DMS153 treated with DMSO at 0.1 percent for 48 hours (cell line): ENCODE data around the gene NFE2L2.
"Not testable (repeated sequence)": the region's sequence is repeated elsewhere in the genome, so short reads cannot be mapped to it uniquely, and the experiment has no call there.

Experiments used
- DNase-seq: peaks from one replicate; lab custom pipeline; 2025; ENCODE audit not compliant: unreplicated experiment; lab: John Stamatoyannopoulos, UW

Gene NFE2L2

DNA sequence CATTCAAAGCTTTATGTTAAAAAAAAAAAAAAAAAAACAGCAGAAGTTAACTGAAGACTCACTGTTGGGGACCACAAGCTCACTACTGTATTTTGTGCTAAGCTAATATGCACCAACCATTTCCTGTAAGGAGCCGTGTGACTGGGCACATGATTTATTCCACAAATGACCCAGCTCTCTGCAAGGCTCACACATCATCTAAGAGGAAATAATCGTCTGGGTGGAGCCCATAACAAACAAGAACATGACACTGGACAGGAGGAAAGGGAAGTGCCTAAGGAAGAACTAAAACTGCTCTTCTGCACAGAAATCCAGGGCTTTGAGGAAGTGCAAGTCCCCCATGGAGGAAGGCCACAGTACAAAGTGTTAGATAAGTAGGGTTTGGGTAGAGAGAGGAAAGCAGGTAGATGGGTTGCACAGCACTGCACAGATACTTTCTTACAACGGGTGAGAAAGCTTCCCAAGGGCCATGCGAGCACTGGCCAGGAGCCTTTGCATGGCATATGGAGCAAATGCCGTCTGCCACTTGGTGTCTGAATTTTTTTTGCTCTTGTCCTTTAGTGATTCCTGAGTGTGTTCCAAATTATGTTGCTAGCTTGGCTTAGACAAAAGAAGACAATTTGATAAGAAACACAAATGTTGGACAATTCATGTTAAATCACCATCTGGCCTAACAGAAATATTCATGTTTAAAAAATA lies 24.4 kb downstream of the NFE2L2 start:
- peak; percentile 39 for DNase-seq

DNA sequence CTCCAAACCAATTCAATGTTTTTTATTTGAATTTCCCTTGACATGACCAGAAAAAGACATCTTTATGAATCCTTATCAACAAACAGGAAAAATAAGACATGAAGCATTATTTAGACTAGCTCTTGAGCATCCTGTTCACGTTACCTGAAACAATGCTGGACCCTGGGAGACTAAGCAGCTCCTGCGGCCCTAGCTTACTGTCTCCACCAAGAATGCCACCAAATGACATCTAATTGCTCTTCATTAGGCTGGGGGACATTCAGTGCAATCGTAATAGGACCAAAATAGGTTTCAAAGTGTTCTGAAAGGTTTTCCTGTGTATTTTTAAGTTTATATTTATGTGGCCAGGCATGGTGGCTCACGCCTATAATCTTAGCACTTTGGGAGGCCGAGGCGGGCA lies 25.5 kb downstream of the NFE2L2 start:
- DNase-seq, result no peak

DNA sequence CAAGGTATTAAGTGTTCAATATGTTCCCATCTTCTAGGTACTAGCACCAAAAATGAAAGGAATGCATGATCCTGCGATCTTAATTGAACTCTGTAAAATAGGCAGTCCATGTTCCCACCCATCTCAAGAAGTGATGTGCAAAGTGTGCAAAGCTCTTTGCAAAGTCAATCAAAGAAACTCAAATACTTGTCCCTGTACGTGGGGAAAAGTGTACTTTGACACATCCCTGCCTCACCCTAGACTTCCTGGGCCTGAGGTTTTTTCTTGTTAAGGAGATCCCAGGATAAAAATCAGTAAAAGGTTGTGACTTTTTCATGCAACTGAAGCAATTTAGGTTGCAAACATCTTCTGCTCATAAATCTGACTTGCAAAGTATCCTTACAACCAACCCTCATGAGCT lies 26.6 kb downstream of the NFE2L2 start:
- DNase-seq, result no peak

DNA sequence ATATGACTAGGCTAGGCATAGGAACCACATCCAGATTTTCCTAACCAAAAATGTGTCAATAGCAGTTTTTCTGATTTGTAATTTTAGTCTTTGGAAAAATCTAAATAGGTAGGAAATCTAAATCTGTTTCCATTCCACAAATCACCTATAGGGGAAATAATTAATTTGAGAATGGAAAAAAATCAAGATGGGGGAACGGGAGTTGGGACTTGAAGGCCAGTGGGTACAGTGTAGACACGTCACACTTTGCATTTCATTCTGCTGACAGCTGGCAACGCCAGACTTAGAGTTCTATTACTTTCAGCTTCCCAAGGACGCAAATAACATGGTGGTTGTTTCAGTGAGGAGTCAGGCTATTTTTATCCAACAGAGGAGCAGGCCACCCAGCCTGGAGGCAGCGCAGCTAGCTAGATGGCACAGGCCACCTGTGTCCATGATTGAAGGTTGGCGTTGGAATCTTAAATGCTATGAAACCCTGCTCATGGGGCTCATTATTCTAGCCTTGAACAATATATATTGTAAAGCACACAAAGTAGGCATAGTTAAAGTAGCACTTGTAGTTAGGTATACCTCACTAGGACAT lies 28.6 kb downstream of the NFE2L2 start:
- no peak for DNase-seq

DNA sequence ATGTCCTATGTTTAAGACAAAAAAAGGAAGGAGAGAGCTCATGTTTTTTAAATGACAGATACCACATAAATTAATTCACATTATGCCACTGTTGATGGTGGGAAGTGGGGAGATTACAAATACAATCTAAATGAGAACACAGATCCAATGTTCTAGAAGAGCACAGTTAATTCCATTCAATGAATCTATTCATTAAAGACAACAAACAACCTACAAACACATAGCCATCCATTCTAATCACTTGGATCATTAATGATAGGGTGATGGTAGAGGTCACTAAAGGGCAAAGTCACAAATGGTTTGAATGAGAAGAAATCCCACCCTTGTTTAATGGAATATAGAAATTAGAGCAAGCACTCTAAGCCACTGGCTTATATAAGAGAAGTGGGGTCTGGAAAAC lies 30.3 kb downstream of the NFE2L2 start:
- no peak for DNase-seq

DNA sequence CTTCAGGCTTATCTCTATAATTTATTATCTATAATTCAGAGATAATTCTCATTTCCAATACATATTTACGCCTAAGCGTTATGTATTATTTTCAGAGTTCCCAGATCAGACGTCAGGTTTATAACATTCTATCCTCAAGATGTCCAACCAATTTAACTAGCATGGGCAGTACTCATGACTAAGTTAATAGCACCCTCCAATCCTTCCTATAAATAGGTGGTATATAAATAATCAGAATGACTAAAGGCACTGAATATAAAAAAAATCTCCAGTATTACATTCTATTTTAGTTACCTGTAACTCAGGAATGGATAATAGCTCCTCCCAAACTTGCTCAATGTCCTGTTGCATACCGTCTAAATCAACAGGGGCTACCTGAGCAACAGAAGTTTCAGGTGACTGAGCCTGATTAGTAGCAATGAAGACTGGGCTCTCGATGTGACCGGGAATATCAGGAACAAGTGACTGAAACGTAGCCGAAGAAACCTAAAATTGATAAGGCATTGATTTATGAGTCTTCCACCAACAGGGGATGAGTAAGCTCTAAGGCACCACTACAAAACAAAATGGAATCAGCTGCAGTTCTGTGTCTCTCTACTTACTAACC lies 32.3 kb downstream of the NFE2L2 start:
- DNase-seq, result no peak

DNA sequence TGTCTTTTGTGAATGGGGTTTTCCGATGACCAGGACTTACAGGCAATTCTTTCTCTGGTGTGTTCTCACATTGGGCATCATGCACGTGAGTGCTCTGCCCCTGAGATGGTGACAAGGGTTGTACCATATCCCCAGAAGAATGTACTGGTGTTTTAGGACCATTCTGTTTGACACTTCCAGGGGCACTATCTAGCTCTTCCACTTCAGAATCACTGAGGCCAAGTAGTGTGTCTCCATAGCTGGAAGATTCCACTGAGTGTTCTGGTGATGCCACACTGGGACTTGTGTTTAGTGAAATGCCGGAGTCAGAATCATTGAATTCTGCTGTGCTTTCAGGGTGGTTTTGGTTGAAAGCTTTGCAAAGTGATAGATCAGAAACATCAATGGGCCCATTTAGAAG lies 33.3 kb downstream of the NFE2L2 start:
- no peak for DNase-seq

DNA sequence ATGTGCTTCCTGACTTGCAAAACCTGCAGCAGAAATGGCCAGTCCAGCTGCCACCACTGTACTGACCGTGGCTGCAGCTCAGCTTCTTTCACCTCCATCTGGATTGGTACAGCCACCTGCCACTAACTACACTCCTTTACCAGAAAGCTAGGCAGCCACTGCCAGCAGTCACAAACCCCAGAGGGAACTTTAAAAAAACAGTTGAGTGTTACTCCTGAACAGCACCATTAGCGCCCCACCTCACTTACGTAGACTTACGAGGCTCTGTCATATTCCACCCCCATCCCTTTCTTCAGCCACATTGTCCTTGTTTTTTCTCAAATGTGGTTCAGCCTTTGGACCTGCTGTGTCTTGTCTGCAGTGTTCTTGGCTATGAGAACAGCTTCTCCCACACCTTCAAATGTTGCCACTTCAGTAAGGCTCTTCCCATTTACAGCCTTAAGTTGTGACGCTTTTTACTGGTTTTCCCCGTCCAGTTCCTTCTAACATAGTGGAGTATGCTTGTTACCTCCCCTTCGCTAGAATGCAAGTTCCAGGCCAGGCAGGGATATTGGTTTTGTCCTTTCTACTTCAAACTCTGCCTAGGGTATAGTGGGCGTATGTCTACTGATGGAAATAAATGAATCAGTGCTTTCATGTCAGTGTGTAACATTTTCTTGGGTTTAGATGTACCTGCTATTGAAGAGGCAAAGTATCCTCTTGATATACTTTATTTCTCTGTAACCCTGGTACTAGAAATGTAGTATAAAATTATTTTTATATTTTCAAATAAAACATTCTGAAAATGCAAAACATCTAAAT lies 34.9 kb downstream of the NFE2L2 start:
- DNase-seq, result no peak

DNA sequence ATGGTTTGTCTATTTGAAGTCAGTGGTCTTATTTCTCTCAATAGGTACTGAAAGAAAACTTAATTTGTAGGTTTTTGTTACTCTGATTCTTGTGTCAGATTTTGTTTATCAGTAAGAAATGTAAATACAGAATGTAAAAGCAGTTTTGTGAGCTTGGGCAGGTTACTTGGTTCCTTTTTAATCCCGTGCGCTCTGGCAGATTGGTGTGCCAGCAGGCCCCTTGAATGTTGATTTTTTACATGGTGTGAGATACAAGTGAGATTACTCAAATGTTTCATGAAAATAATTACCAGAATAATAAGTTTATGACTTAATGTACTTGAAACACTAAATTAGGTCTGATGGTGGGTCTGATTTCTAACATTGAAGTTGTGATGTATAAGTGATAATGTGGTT lies 38.6 kb downstream of the NFE2L2 start:
- DNase-seq, result no peak

DNA sequence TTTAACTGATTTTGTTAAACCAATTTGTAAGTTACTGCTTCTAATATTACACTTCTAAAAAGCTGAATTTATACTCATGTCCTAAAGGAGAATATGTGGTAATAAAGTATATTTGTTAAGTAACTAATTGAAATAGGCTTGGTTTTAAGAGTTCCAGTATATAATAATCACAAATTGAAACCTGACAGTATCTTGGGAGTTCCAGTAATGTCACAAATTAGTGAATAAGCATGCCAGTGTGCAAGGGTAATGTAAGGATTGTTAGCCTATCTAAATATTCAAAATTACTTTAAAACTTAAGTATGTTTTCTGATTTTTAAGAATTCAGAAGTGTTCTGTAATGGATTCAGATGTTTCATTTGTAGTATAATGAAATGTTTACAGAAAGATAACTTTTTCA lies 41.1 kb downstream of the NFE2L2 start:
- not testable (repeated sequence) for DNase-seq

DNA sequence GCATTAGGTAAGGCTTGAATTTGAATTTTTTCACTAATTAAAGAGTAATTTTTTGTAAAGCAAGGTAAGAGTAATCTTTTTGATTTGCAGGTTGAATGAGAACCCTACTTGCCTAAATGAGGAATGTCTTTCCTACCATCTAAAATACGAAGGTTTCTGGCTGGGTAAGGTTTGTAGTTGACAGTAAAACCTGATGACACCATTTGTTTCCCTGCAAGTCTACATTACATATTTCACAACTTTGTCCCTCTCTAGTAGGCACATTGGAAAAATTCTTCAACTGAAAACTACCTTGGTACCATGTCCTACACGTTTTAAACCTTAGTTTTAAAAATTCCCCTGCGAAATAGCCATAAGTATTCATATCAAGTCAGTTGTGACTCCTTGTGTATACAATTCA lies 42.6 kb downstream of the NFE2L2 start:
- DNase-seq, result no peak

DNA sequence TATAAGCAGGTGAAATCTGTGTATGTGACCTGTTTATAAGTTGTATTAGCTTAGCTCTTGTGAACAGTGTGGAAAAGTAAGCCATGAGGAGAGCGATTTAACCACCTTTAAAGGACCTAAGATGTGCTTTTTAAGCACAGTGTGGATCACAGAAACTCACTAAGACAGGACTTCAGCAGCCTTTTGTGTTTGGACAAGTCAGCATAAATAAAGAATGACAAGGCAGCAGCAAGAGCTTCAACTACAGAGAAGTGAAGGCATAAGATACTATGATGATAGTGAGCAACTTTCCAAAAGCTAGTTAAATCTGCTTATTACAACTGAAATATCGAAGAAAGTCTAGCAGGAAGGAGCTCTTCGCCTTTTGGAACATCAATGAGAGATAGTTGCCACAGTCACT lies 43.0 kb downstream of the NFE2L2 start:
- DNase-seq, result no peak

DNA sequence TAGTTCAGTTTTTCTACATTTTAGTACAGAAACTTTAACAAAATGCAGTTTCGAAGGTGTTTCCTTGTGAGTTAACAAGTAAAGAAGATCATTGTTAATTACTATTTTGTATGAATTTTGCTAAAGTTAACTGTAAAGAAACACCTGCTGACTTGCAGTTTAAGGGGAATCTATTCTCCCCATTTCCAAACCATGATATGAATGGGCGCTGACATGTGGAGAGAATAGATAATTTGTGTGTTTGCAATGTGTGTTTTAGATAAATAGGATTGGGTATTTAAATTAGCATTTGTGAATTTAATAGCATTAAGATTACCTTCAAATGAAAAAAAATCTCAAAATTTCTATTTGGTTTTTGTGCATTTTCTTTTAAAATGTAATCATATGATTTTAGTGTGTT lies 44.7 kb downstream of the NFE2L2 start:
- DNase-seq, result not testable (repeated sequence)

DNA sequence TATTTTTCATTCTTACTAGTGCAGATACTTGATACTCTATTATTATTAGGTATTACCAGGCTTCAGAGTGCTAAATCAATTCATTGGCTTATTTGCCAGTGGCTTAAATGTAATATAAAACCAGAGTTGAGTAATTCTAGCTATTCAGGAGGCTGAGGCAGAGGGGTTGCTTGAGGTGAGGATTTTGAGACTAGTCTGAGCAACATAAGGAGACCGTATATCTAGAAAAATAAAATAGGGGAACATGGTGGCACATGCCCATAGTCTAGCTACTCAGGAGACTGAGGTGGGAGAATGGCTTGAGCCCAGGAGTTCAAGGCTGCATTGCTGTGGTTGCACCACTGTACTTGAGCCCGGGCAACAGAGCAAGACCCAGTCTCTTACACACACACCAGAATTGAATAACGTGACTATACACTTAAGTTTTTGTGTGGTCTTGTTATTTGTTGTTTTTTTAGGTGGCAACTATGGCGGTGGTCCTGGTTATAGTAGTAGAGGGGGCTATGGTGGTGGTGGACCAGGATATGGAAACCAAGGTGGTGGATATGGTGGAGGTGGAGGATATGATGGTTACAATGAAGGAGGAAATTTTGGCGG lies 47.2 kb downstream of the NFE2L2 start:
- no peak for DNase-seq

DNA sequence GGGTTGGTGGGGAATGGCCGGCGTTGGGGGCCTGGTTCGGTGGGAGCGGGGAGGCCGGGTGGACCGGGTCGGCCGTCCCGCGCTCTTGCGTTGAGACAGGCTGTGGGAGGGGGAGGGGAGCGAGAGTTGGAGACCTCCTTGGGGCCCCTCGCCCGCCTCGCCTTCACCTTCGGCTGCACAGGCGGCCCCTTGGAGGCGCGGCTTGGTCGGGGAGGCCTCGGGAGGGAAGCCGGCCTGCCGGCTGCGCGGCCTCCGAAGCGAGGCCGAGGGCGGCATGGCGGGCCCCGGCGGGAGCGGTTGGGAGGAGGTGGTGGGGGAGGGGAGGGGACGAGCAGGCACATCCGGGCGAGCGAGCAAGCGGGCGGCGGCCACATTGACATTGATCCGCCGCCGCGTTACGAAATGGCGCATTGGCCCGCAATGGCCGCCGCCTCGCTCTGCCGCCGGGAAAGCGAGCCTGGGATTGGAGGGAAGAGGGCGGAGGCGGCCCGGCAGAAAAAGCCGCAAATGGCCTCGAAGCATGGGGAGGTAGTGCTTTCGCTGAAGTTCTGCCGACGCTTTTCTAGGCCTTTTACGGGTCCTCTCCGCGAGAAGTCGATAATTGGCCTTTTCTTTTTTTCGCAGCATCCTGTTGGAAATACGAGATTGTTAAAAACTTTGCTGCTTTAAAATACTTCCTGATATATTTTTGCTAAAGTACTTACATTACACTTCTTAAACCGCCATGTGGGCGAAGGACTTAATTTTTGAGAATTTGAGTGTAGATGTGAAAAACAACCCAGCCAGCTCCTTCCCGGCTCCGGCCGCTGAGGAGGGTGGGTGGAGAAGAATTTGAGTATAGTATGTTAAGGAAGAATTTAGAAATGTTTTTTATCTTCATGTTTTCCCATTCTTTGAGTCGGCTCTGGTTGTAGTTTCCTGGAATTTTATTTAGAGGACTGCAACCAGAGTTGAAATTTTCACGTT lies 51.4 kb downstream of the NFE2L2 start:
- peak; percentile 70 for DNase-seq

DNA sequence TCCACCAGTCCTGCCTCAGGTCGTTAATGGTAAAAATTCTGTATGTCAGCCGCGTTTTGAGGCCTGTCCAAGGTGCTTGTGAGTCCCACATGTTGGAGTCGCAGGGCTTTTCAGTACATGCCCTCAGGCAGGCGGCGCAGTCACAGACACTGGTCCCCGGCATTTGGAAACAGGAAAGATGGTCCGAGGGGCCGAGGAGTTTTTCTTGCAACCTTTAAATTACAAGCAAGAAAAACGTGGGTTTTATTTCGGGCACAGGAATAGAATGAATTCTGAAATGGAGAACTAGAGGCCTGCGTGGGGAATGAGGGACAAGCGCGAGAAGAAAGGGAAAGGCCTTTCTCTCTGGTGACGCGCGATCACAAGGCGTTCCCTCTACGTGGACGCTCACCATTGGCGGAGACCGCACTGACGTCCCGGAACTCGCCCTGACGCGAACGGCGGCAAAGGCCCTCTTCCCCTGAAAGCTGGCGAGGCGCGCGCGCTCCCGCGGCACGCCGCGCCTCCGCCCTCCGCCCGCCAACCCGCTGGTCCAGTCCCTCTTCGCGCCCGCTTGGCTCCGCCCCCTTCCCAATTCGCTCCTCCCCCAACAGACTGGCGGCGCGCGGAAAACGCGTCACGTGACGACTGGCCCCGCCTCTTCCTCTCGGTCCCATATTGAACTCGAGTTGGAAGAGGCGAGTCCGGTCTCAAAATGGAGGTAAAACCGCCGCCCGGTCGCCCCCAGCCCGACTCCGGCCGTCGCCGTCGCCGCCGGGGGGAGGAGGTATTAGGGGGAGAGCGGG lies 52.2 kb downstream of the NFE2L2 start, which contains the start of gene HNRNPA3:
Gene HNRNPA3, plus strand, starts transcription at position 689 of the 785 bp plus-strand sequence. Its CDS starts 6 bp downstream, at position 695.
- peak; percentile 95 for DNase-seq

DNA sequence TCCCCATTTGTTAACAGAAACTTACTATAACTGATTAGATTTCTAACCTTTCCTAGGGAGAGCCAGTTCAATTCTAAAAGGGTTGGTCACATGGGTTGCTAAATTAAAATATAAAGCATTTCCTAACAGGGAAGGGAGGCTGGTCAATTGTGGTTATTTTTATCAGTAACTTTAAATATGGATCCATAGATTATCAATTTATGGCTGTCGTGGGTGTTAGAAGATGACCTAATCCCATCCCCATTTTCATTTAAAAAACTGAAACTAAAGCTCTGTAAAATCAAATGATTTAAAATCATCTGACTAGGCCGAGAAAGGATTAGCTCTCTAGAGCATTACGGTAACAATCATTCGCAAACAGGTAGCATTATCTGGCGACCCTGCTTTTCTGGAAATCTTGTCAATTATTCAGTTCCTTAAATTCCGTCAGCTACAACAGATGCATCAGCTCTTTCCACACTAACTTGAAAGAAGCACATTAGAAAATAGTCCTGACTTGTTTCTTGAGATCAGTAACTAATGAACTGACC lies 52.9 kb downstream of the NFE2L2 start:
- no peak for DNase-seq

DNA sequence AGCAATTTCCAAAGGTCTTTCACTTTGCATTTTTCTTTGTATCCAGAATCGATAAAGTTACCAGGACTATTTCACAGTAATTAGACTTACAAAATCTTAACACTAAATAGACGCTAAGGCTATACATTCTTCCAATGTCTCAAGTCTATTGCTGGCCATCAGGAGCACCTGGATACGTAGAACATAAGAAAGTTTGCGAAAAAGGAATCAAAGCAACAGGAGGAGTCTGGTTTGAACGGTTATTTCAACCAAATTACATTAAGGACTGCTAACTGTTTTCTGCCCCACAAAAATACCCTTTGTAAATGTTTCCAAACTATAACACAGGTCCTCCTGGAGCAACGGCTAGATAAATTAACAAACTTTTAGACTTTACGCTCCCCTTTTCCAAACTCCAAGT lies 53.4 kb downstream of the NFE2L2 start:
- no peak for DNase-seq

DNA sequence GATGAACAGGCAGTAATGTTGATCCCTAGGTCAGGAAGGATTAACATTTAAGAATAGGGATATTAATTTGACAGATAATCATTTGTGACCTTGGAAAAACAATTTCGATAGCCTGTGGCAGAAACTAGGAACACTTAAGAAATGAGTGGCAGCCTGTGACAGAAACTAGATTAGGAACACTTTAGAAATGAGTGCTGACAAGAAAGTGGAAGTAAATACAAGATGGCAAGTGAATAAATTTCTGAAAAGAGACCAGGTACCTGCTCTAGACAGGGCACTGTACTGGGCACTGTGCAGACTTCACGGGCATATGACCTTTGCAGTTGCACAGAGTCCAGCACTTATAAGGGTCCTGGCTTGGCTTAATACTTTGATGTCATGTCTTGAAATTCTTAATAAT lies 57.4 kb downstream of the NFE2L2 start:
- no peak for DNase-seq
